Panc1 (cell line): Measurements from ENCODE around the gene SLC35D2. TPM values are rescaled to one million over a fixed set of nuclear protein-coding genes. Genes with fewer than 3 reads are reported as not detected.
"Not testable (repeated sequence)": the region's sequence is repeated elsewhere in the genome, so short reads cannot be mapped to it uniquely, and the experiment has no call there.

Experiments
- ATAC-seq: fragments of 200-7000 bp; cut with Tn5 transposase; 2 replicates; pipeline ENCODE4 v1.9.1; 2020; ENCODE audit warnings: mild to moderate bottlenecking, moderate library complexity
- BruUV-seq: library from RNA; stranded (reverse); fragments of 400-500 nt; replicated peaks from 2 replicates; lab custom pipeline; 2021; lab: Mats Ljungman, UMichigan
- CTCF ChIA-PET: fragments of 300-600 bp; sonication (Branson Sonifier 250); formaldehyde crosslinking; loops from one replicate; lab custom pipeline; 2022; ENCODE audit warnings: antibody characterized with exemption; lab: Charles Lee
- POLR2A ChIA-PET: fragments of 300-600 bp; sonication (Branson Sonifier 250); formaldehyde crosslinking; loops from one replicate; lab custom pipeline; 2022; ENCODE audit warnings: antibody characterized with exemption; lab: Charles Lee
- DNase-seq: peaks from one replicate; pipeline ENCODE4 v3.0.0-alpha.2; 2010; ENCODE audit warnings: low read depth, low spot score
- H3K27ac ChIP-seq: 2 replicates; pipeline ENCODE4 v1.5.1; 2011; ENCODE audit warnings: mild to moderate bottlenecking, low read length, inconsistent platforms
- H3K27me3 ChIP-seq: fragments of 200-500 bp; sonication (Bioruptor generic); 2 replicates; pipeline ENCODE4 v1.6.0; 2014; ENCODE audit warnings: low read length, inconsistent platforms; ENCODE audit not compliant: control insufficient read depth, insufficient read depth
- H3K36me3 ChIP-seq: fragments of 200-500 bp; sonication (Bioruptor generic); 2 replicates; pipeline ENCODE4 v1.5.1; 2014; ENCODE audit warnings: inconsistent platforms, mild to moderate bottlenecking, low read length, moderate library complexity; ENCODE audit not compliant: control insufficient read depth, insufficient read depth
- H3K4me1 ChIP-seq: 2 replicates; pipeline ENCODE4 v1.5.1; 2011; ENCODE audit warnings: inconsistent platforms, mild to moderate bottlenecking, low read length, moderate library complexity; ENCODE audit not compliant: control insufficient read depth, insufficient read depth
- H3K4me3 ChIP-seq, 2 experiments: 2 replicates each; pipeline ENCODE4 v1.5.1; 2011 to 2012; ENCODE audit warnings: low read depth in 2 of 2, low read length in 2 of 2, mild to moderate bottlenecking in 2 of 2, inconsistent platforms in 1 of 2, moderate library complexity in 1 of 2
- H3K9me3 ChIP-seq: fragments of 200-500 bp; sonication (Bioruptor generic); 2 replicates; pipeline ENCODE4 v1.5.1; 2014; ENCODE audit warnings: low read depth, mild to moderate bottlenecking, inconsistent platforms, low read length, moderate library complexity; ENCODE audit not compliant: control insufficient read depth, insufficient read depth
- POLR2AphosphoS5 ChIP-seq: IDR thresholded peaks from 2 replicates; pipeline ENCODE4 v1.6.1; 2012; ENCODE audit warnings: mild to moderate bottlenecking, low read depth, low read length, moderate library complexity
- REST ChIP-seq, 2 experiments: IDR thresholded peaks; 2 replicates each; pipeline ENCODE4 v1.6.1; 2011 to 2012; ENCODE audit warnings: low read depth in 2 of 2, control low read depth in 1 of 2, low read length in 1 of 2, mild to moderate bottlenecking in 1 of 2, moderate library complexity in 1 of 2; ENCODE audit not compliant: insufficient read depth in 1 of 2
- SIN3A ChIP-seq: IDR thresholded peaks from 2 replicates; pipeline ENCODE4 v1.6.1; 2012; ENCODE audit warnings: low read depth, mild to moderate bottlenecking, low read length, moderate library complexity, borderline replicate concordance; ENCODE audit not compliant: insufficient read depth
- TCF7L2 ChIP-seq: IDR thresholded peaks from 2 replicates; pipeline ENCODE4 v1.6.1; 2011; ENCODE audit warnings: mild to moderate bottlenecking, low read depth, low read length, inconsistent platforms
- in situ Hi-C: cut with HindIII; loops from 2 replicates; pipeline ENCODE4 v1.10.0; 2016; ENCODE audit warnings: low sequenced_read_pairs, low pct_unique_long_range_greater_than_20kb
- intact Hi-C: fragments of 100-400 bp; cut with micrococcal nuclease; formaldehyde crosslinking; loops from one replicate; pipeline ENCODE4 v1.10.0; 2022; ENCODE audit not compliant: unreplicated experiment
- total RNA-seq: library from RNA; stranded (reverse); gene quantifications from one replicate; pipeline ENCODE4 v1.2.1, GENCODE V29; 2021; ENCODE audit not compliant: unreplicated experiment
- TF ChIP-seq, protein P1 (sequence below): fragments of 450-650 bp; IDR thresholded peaks from 2 replicates; pipeline ENCODE4 v1.5.1; 2017; ENCODE audit warnings: mild to moderate bottlenecking

SLC35D2 gene
- total RNA-seq, 1 experiment from 2014 or later, result 23.7 TPM

DNA sequence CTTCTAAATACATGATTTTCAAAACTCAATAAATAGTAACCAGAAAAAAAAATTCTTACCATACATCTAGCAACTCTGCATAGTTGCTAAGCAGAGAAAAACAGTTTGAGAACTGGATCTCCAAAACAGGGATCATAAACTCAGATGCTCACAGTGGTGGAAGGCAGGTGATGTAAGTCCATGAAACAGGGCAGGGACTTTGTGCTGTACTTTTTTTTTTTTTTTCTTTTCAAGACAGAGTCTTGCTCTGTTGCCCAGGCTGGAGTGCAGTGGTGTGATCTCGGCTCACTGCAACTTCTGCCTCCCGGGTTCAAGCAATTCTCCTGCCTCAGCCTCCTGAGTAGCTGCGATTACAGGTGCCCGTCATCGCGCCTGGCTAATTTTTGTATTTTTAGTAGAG, 76.6 kb downstream of the SLC35D2 start:
- H3K4me3 ChIP-seq, H3K27ac ChIP-seq, CTCF ChIA-PET, H3K27me3 ChIP-seq, DNase-seq, H3K36me3 ChIP-seq, POLR2A ChIA-PET, BruUV-seq, ATAC-seq, in situ Hi-C loops, H3K9me3 ChIP-seq, H3K4me1 ChIP-seq, intact Hi-C loops: not testable (repeated sequence)

GRCh38 chr9:96305171-96305570, 78.3 kb downstream of the SLC35D2 start:
- CTCF ChIA-PET, result no interaction called here
- in situ Hi-C loops (no loop called here), intact Hi-C loops (no loop called here)
- DNase-seq, result no peak
- no peak overlapping the region for H3K27ac ChIP-seq
- no peaks in the 10 kb centered on the region for H3K9me3 ChIP-seq
- TF ChIP-seq SIN3A (no peak), POLR2AphosphoS5 (no peak), TCF7L2 (no peak), REST (IDR thresholded peaks at IDR 0.05; ENCODE audit: insufficient read depth in 1 of 2, low read depth in 2 of 2, low read length in 1 of 2) (no peak)
- TF ChIP-seq, protein P1, sequence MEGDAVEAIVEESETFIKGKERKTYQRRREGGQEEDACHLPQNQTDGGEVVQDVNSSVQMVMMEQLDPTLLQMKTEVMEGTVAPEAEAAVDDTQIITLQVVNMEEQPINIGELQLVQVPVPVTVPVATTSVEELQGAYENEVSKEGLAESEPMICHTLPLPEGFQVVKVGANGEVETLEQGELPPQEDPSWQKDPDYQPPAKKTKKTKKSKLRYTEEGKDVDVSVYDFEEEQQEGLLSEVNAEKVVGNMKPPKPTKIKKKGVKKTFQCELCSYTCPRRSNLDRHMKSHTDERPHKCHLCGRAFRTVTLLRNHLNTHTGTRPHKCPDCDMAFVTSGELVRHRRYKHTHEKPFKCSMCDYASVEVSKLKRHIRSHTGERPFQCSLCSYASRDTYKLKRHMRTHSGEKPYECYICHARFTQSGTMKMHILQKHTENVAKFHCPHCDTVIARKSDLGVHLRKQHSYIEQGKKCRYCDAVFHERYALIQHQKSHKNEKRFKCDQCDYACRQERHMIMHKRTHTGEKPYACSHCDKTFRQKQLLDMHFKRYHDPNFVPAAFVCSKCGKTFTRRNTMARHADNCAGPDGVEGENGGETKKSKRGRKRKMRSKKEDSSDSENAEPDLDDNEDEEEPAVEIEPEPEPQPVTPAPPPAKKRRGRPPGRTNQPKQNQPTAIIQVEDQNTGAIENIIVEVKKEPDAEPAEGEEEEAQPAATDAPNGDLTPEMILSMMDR, result no peak
- H3K36me3 ChIP-seq, result no peaks in the 10 kb centered on the region
- POLR2A ChIA-PET, result no interaction called here
- BruUV-seq, result no TSS peak
- no peaks in the 10 kb centered on the region for H3K4me1 ChIP-seq
- H3K27me3 ChIP-seq, result no peaks in the 10 kb centered on the region
- ATAC-seq, result no peak
- H3K4me3 ChIP-seq, result no peak overlapping the region

DNA sequence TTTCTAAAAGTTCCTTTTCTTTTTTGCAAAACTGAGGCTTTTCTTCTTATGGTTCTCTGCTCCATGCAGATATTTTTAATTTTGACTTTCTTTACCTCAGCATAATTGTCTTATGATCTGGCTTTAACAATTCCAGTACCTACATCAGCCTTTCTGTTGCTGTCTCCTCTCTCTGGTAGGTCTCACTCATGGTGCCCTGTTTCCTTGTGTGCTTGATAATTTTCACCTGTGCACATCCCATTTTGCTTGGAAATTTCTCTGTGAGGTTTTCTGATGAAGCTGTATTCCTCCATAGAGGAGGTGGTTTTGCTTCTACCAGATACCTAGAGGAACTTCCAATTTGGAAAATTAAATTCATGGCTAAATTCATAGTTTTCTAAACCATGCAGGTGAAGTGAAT, 79.3 kb downstream of the SLC35D2 start:
- TF ChIP-seq SIN3A (no peak), REST (IDR thresholded peaks at IDR 0.05; ENCODE audit: insufficient read depth in 1 of 2, low read depth in 2 of 2, low read length in 1 of 2) (no peak), TCF7L2 (no peak), POLR2AphosphoS5 (no peak)
- TF ChIP-seq, protein P1, result no peak
- ChIA-PET CTCF (no interaction called here), POLR2A (no interaction called here)
- no peak for DNase-seq
- Histone ChIP-seq H3K27me3 (no peaks in the 10 kb centered on the region), H3K4me1 (no peaks in the 10 kb centered on the region), H3K36me3 (no peaks in the 10 kb centered on the region), H3K9me3 (no peaks in the 10 kb centered on the region), H3K27ac (no peak overlapping the region), H3K4me3 (no peak overlapping the region)
- intact Hi-C loops, result no loop called here
- in situ Hi-C loops, result no loop called here
- no TSS peak for BruUV-seq
- no peak for ATAC-seq
